HL-60/S4 treated with retinoic acid at 250 ng/mL for 4 days and 3 days (cell line): ENCODE results near the gene ATG5.
"Not testable (repeated sequence)": the region's sequence is repeated elsewhere in the genome, so short reads cannot be mapped to it uniquely, and the experiment has no call there.

Experiments used
- in situ Hi-C: fragments of 300-500 bp; cut with MboI; formaldehyde crosslinking; loops from 2 replicates; pipeline ENCODE4 v1.7.0; 2022; ENCODE audit warnings: low sequenced_read_pairs

ATG5 gene

GRCh38 chr6:106259748-106260147, 65.8 kb downstream of the ATG5 start:
- in situ Hi-C loops: not testable (repeated sequence)

- in situ Hi-C loops: no loop called here
Observed at GRCh38 chr6:106258726-106259125, 66.8 kb downstream of the ATG5 start.

- in situ Hi-C loops: no loop called here
Observed at GRCh38 chr6:106257195-106257594, 68.4 kb downstream of the ATG5 start.

- in situ Hi-C loops: no loop called here
Observed at GRCh38 chr6:106256201-106256968, 69.2 kb downstream of the ATG5 start.

DNA sequence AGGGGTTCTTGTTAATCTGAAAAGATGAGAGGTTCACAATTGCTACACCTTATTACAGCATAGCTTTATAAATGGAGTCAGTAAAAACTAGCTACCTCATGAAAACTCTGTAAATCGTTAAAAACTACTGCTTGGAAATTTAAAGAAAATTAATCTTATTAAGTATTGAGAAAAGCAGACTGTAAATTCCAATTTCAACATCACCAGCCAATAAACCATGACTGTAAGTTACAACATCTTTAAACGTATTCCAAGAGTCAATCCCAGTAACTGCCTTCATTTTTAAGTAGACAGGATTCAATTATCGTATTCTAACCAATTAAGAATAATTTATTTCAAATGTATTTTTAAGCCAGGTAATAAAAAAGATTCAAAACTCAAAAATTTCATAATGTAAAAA, 70.3 kb downstream of the ATG5 start:
- in situ Hi-C loops: no loop called here

DNA sequence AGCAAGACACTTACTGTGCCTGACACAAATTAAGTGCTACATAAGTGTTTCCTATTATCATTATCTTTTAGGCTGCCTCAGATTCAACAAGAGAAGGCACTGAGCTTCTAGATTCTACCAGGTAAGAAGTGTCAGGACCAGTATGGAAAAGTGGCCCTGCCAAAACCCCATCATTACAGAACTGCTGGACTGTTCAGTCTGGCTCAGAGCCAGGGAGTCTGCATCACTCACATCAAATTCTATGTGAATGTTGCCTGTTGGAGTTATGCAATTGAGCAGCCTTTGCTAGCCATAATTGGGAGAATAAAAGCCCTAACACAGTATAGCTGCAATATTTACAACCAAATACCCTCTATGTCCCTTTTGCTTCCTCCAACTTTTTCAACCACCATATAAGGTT, 70.9 kb downstream of the ATG5 start:
- in situ Hi-C loops: no loop called here

DNA sequence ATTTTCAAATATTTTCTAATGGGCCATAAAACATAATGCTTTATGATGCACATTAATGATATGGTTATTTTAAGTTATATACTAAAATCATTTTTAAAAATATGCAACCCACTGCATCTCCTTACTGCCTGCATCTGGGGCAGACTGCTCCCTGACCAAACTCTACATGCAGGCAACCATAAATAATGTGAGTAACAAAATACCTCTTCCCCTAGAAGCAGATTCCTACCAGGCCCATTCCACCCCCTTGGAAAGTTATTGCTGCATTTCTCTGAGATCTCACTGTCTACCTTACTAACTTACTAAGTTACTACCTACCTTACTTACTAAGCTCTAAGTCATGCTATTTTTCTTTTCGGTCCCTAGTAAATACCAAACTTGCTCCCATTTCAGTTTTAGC, 71.8 kb downstream of the ATG5 start:
- in situ Hi-C loops: no loop called here

GRCh38 chr6:106253172-106253571, 72.4 kb downstream of the ATG5 start:
- in situ Hi-C loops: no loop called here

DNA sequence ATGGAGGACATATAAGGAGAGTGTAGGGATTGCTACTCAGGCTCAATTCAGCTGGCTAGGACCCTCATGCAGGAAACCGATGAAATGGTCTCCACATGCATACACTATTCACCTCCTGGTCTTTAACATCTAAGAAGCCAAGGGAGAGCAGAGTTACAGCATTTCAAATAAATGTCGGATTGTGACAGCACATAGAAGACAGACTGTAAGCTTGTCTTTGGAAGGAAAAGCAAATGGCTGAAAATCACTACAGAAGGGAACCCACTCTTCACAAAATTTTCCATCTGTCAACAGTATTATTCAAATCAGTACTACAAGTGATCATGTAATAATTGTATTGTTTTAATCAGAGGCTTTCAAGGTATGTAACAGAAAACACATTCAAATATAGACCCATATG, 72.9 kb downstream of the ATG5 start:
- in situ Hi-C loops: no loop called here

DNA sequence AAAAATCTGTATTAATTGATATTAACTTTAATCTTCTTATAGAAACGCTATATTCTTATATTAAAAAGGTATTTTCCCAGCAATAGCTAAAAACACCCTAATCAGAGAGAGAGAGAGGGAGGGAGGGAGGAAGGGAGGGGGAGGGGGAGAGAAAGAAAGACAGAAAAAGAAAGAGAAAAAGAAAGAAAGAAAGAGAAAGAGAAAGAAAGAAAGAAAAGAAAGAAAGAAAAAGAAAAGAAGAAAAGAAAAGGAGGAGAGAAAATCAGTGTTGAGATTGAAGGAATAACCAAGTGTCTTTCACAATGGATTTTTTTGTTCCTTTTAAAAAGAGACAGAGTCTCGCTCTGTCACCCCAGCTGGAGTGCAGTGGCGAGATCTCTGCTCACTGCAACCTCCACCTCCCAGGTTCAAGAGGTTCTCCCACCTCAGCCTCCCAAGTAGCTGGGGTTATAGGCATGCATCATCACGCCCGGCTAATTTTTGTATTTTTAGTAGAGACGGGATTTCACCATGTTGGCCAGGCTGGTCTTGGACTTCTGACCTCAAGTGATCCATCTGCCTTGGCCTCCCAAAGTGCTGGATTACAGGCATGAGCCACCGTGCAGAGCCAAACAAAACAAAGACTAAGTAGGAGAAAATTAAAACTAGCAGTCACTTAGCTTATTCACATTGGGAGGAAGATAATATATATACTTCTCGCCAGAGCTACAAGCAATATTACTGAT, 73.9 kb downstream of the ATG5 start:
- in situ Hi-C loops: not testable (repeated sequence)

DNA sequence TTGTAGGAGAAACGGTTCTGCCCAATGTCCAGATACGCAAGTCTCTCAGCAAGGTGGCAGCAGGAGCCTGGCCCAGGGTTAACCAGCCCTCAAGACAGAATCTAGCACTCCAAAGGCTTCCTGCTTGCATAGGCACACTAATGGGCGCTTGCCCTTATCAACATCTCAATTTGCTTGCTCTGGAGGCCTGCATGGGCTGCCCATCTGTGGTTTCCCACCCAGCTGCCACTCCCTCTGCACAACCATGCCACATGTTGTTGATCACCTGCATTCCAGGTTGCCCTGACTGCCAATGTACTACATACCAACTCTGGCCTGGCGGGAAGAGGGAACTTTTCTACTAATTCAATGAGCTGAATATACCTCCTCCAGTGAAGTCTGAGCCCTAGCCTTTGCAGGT, 74.6 kb downstream of the ATG5 start:
- in situ Hi-C loops: no loop called here

DNA sequence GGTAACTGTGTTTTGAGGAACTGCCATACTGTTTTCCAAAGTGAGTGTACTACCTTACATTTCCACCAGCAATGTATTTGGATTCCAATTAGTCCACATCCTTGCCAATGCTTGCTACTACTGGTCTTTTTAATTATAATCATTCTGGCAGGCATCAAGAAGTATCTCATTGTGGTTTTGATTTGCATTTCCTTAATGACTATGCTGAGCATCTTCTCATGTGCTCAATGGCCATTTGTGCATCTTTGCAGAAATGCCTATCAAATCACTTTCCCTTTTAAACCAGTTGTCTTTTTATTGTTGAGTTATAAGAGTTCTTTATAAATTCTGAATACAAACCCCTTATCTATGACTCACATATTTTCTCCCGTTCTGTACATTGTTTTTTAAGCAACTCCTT, 75.9 kb downstream of the ATG5 start:
- in situ Hi-C loops: no loop called here

GRCh38 chr6:106247733-106248132, 77.8 kb downstream of the ATG5 start:
- in situ Hi-C loops: no loop called here

DNA sequence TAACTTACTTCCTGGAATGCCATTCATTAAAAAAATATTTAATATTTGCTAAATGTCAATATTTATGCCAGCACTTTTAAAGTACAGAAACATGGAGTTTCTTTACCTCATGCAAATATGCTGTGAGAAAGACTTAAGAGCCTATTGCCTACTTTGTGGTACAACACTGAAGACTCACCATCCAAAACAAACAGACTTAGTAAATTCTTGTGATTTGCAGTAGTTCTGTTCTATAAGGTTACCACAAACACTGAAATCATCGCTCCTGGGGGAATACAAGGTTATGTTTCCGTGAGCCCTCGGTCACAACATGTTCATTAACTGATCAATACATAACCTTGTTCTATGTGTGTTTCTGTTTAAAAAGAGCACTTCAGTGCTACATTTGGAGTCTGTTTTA, 78.3 kb downstream of the ATG5 start:
- in situ Hi-C loops: no loop called here

GRCh38 chr6:106244931-106245330, 80.6 kb downstream of the ATG5 start:
- in situ Hi-C loops: no loop called here

GRCh38 chr6:106244521-106244920, 81.0 kb downstream of the ATG5 start:
- in situ Hi-C loops: no loop called here

DNA sequence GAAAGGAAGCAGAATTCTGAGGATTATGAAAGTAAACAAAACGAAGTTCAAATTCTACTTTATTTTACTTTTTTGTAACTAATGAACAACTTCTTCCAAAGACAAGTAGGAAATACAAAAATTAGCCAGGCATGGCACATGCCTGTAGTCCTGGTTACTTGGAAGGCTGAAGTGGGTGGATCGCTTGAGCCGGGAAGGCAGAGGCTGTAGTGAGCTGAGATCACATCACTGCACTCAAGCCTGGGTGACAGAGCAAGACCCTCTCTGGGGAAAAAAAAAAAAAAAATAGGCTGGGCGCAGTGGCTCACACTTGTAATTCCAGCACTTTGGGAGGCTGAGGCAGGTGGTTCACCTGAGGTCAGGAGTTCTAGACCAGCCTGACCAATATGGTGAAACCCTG, 82.3 kb downstream of the ATG5 start:
- in situ Hi-C loops: no loop called here

GRCh38 chr6:106241498-106241897, 84.1 kb downstream of the ATG5 start:
- in situ Hi-C loops: no loop called here

- in situ Hi-C loops: no loop called here
Observed at GRCh38 chr6:106237286-106237685, 88.3 kb downstream of the ATG5 start.

- in situ Hi-C loops: not testable (repeated sequence)
Observed at GRCh38 chr6:106229876-106230445, 95.6 kb downstream of the ATG5 start.

DNA sequence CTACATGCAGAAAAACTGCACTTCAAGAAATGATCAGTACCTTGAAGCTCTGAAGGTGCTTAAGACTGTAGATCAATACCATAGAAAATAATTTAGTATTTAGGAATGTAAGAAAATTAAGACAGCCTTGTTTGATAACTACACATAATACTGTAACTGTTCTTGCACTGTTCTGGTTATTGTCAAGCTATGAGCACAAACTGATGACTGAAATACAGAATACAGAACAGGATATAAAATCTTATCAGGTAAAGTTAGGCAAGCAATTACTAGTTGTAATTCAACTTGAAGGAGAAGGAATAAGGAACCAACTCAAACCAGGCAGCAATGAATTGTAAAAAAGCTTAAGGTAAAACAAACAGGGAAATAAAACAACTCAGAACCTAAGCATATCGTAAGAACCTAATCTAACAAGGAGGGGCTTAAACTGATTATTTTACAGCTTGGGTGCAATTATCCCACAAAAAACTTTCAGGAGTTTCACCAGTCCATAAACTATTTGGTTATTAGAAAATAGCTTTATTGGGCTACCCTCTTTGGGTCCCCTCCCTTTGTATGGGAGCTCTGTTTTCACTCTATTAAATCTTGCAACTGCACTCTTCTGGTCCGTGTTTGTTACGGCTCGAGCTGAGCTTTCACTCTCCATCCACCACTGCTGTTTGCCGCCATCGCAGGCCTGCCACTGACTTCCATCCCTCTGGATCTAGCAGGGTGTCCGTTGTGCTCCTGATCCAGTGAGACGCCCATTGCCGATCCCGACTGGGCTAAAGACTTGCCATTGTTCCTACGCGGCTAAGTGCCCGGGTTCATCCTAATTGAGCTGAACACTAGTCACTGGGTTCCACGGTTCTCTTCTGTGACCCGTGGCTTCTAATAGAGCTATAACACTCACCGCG, 97.7 kb downstream of the ATG5 start:
- in situ Hi-C loops: no loop called here
